ENCODE data around the gene PGBD2.
"Not testable (repeated sequence)": the region's sequence is repeated elsewhere in the genome, so short reads cannot be mapped to it uniquely, and the experiment has no call there.

The PGBD2 gene, protein sequence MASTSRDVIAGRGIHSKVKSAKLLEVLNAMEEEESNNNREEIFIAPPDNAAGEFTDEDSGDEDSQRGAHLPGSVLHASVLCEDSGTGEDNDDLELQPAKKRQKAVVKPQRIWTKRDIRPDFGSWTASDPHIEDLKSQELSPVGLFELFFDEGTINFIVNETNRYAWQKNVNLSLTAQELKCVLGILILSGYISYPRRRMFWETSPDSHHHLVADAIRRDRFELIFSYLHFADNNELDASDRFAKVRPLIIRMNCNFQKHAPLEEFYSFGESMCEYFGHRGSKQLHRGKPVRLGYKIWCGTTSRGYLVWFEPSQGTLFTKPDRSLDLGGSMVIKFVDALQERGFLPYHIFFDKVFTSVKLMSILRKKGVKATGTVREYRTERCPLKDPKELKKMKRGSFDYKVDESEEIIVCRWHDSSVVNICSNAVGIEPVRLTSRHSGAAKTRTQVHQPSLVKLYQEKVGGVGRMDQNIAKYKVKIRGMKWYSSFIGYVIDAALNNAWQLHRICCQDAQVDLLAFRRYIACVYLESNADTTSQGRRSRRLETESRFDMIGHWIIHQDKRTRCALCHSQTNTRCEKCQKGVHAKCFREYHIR

GRCh38 chr1:248906009-248906752, at the start of gene PGBD2:
TSS of gene PGBD2 (plus strand) at chr1:248906235. CDS start at chr1:248913863, 7,628 bp downstream.
- DNase-seq, result peak; percentile 82 to 92

DNA sequence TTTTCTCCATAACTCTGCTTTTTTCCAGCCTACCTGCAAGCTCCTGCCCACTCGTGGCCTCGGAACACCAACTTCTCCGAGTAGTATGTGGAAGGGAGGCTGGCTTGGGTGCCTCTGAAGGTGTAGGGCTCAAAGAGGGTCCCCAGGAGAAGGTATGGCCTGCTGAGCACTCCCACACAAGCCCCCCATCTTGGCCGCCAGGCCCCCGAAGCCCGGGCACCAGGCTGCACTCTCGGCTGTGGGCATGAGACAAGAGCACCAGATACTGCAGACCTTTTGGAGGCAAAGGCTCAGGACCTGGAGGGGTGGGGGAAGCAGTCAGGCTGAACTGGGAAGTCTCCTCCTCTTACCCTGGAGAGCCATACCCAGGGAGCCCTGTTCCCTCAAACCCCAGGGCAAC, 48.8 kb upstream of the PGBD2 start:
- DNase-seq, result no peak

DNA sequence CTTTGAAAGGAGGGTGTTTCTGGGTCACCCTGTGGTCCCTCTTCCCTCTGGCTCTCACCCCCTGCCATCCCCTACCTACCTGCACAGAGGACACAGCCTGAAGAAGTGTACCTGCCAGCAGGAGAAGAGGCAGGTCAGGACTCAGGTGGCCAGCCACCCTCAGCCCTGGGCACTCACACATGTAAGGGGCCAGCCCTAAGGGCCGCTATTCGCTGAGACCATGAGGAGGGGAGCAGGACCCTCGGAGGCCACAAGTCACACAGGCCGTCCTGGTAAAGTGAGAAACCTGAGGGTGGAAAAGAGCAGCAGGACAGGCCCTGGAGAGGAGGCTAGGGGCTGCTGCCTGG, 48.3 kb upstream of the PGBD2 start:
- no peak for DNase-seq

- peak; percentile 56 to 75 for DNase-seq
Observed at GRCh38 chr1:248858096-248858890, 47.7 kb upstream of the PGBD2 start.

DNA sequence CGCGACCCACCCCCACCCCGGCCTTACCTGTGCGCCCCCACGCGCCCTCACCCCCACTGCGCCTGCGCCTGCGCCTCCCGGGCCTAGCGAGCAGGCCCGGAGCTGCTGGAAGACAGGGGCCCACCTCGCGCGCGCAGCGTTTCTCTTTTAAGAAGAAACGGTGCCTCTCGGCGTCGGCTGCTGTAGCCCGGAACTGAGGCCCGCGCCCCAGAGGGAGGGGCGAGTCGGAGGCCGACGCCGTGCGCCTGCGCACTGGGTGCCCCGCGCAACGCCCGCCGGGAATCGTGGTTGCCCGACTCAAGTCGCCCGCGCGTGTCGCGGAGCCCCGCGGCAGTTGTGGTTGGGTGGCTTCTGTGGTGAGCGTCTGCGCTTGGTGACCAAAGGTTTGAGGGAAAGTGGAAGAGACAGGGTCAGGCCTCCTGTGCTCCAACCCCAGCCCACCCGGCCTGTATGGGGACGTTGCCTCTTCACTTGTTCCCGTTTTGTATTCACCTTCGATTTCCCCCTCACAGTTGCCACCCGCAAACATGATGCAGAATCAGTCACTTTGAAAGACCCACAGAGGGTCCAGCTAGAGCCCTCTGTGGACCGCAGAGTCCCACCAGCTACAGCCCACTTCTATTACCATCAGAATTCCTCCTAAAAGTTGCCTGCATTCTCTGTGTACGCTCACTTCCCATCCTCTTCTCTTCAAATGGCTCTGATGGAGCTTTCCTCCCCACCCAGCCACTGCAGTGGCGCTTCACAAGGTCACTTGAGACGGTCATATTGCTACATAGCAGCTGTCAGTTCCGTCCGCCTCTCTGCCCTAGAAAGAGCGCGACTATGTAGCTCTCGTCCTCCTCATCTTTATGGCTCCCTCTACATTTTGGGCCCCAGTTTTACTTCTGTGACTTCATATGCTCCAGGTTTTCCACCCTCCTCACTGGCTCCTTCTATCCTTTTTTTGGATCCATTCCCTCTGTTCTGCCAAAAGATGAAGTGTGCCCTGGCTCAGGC, 46.8 kb upstream of the PGBD2 start, which contains the start of gene ZNF692:
Gene ZNF692 (minus strand): TSS at position 195 of the 999 bp plus-strand sequence. CDS start 776 bp downstream, outside the sequence.
- peak; percentile 90 to 97 for DNase-seq

DNA sequence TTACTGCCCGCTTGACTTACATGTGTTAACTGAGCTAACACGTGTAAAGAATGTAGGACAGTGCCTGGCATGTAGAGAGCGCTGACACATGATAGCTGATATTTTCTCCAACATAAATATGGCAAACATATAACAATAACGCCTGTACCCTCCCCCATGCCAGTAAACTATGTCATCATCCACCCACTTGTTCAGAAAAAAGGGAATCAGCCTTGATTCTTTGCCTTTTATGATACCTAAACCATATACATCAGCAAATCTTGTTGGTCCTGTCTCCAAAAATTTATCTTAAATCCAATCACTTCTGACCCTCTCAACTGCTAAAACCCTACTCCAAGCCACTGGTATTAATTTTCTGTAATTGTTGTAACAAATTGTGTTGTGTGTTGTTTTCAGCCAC, 46.0 kb upstream of the PGBD2 start:
- no peak for DNase-seq

DNA sequence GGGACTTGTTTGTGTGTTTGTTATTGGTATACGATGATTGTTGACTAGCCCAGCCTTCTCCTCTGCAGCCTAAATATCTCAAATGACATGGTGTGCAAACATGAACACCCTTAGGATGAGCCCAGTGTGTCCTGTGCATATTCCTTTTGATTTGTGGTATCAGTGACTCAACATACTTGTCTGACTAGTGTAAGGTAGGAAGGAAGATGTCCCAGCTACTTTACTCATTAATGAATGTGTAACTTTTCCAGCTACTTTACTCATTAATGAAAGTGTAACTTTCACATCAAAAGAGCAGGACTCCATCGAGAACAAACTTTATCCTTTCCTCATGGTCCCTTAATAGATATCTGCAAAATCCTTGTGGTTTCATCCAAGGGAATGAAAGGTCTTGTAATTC, 44.4 kb upstream of the PGBD2 start:
- DNase-seq, result no peak

DNA sequence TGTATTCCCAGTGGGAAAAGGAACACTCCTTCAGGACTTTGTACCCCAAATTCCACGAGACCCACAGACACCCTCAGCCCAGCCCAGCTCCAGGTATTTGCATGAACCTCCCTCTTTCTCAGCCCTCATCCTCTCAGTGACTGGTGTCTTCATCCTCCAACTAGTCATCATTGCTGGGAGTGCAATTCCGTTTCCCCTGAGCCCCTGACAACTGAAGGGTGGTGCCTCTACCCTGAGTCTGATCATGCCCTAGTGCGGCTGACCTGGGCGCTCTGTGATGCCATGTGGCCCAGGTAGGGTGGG, 43.4 kb upstream of the PGBD2 start:
- DNase-seq, result no peak

GRCh38 chr1:248862998-248863881, 42.8 kb upstream of the PGBD2 start:
- peak; percentile 81 to 90 for DNase-seq

GRCh38 chr1:248871837-248872401, 34.1 kb upstream of the PGBD2 start:
- no peak for DNase-seq

DNA sequence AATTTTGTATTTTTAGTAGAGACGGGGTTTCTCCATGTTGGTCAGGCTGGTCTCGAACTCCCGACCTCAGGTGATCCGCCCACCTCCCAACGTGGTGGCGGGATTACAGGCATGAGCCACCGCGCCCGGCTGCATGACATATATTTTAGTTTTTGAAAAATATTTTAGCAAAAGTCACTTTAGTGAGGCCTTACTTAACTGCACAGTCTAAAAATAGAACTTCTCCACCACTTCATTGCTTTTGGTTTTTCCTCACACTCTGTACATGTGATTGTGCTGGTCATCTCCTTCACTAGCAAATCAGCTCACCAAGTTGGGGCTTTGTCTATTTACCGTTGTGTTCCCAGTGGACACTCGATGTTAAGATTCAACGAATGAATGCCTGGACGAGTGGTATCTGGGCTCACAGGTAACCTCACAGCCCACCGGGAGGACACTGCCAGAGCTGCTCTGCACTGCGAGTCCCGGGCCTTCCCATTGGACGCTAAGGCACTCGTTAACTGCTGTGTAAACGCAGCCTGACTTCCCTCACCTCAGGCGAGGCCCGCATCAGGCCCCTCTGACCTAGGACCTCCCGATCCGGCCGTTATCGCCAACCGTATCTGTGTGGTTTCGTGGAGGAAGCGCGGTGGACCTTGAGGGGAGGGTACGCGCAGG, 33.2 kb upstream of the PGBD2 start:
- peak; percentile 69 to 83 for DNase-seq

GRCh38 chr1:248873409-248873992, 32.5 kb upstream of the PGBD2 start:
- peak; percentile 87 to 96 for DNase-seq

- peak; percentile 83 to 87 for DNase-seq
Observed at GRCh38 chr1:248873993-248874533, 32.0 kb upstream of the PGBD2 start.

DNA sequence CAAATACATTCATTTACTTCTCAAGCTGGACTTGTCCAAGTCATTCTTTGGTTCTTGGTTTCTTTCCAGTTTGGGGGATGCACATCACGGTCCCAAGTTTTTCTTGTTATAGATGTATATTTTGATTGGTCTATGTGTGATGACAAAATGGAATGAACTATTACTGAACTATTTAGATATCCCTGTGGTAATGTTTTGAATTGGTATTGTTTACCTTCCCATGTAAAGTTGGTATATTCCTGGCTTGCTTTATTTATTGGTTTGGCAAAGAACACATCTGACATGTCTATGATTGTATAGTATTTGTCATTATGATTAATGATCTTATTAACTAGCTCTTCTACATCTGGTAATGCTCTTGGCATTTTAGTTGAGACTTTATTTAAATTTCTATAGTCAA, 24.8 kb upstream of the PGBD2 start:
- DNase-seq, result no peak

DNA sequence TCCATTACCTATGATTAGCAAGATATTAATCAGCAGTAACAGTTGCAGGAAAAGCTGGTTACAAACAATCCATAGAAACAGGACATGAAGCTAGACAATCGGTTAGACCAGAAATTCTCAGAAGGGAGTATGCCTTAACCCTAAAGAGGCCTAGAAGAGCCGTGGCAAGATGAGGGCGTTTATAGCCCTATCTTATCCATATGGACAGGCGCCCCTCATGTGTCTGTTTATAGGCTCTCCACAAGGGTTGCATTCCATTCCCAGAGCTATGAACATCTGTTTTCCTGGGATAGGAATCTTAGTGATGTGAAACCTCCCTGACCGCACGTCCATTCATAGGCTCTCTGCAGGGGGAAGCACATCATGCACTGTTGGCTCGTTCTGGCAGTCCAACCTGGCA, 23.6 kb upstream of the PGBD2 start:
- not testable (repeated sequence) for DNase-seq

DNA sequence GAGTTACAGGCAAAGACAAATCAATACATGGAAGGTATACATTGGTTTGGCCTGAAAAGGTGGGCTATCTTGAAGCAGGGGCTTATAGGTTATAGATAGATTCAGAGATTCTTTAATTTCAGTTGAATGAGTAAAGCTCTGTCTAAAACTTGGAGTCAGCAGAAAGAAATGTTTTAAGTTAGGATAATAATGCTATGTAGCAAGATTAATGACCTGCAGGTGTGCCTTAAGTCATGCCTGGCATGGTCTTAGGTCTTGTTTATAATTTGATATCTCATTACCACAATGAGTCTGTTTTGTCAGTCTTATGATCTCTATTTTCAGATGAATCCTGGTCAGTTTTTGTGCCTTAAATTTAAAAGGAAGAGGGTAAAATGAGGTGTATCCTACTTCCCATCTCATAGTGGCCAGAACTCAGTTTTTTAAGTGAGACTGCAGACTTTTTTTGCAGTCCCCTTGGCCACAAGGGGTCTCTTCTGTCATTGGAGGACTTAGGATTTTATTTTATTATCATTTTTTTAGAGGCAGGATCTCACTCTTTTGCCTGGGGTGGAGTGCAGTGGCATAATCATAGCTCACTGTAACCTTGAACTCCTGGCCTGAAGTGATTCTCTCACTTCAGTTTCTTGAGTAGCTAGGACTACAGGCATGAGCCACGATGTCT, 21.3 kb upstream of the PGBD2 start:
- no peak for DNase-seq

- DNase-seq, result no peak
Observed at GRCh38 chr1:248885646-248886045, 20.4 kb upstream of the PGBD2 start.

- no peak for DNase-seq
Observed at GRCh38 chr1:248886237-248886895, 19.7 kb upstream of the PGBD2 start.
